ENCODE results near the gene CATSPER4. TPM values are rescaled to one million over a fixed set of nuclear protein-coding genes. Genes with fewer than 3 reads are reported as not detected.

CATSPER4 gene
- total and polyA plus RNA-seq, 2 experiments from 2014 or later, result 0.31 TPM; not detected in 1

DNA sequence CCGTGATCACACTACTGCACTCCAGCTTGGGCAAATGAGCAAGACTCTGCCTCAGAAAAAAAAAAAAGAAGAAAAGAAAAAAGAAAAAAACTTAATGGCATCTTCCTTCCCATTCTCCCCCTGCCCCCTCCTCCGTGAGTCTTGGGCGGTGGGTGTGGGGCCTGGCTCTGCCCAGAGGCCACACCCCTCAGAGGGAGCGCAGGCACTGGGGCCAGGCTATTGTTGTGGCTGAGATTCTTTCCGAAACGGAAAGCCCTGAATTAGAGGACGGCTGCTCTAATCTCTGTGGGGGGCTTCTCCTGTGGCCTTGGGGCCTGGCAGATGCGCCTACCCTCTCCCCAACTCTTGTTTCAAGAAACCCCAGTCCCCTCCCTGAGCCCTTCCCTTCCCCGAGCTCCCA is 35.7 kb upstream of the CATSPER4 start:
- Histone ChIP-seq H3K4me2 (peak overlapping the region; percentile 89), H3K4me3 (peak overlapping the region; percentile 58)
- TF ChIP-seq CREB1 (CRISPR knock-in tag; IDR thresholded peaks at IDR 0.05; ENCODE audit: low read depth), result 0 out of 2 replicates have a peak, but pooled peaks have one; percentile 15
- TF ChIP-seq ZNF114 (CRISPR knock-in tag; IDR thresholded peaks at IDR 0.05), result no peak
- TF ChIP-seq, protein P1, sequence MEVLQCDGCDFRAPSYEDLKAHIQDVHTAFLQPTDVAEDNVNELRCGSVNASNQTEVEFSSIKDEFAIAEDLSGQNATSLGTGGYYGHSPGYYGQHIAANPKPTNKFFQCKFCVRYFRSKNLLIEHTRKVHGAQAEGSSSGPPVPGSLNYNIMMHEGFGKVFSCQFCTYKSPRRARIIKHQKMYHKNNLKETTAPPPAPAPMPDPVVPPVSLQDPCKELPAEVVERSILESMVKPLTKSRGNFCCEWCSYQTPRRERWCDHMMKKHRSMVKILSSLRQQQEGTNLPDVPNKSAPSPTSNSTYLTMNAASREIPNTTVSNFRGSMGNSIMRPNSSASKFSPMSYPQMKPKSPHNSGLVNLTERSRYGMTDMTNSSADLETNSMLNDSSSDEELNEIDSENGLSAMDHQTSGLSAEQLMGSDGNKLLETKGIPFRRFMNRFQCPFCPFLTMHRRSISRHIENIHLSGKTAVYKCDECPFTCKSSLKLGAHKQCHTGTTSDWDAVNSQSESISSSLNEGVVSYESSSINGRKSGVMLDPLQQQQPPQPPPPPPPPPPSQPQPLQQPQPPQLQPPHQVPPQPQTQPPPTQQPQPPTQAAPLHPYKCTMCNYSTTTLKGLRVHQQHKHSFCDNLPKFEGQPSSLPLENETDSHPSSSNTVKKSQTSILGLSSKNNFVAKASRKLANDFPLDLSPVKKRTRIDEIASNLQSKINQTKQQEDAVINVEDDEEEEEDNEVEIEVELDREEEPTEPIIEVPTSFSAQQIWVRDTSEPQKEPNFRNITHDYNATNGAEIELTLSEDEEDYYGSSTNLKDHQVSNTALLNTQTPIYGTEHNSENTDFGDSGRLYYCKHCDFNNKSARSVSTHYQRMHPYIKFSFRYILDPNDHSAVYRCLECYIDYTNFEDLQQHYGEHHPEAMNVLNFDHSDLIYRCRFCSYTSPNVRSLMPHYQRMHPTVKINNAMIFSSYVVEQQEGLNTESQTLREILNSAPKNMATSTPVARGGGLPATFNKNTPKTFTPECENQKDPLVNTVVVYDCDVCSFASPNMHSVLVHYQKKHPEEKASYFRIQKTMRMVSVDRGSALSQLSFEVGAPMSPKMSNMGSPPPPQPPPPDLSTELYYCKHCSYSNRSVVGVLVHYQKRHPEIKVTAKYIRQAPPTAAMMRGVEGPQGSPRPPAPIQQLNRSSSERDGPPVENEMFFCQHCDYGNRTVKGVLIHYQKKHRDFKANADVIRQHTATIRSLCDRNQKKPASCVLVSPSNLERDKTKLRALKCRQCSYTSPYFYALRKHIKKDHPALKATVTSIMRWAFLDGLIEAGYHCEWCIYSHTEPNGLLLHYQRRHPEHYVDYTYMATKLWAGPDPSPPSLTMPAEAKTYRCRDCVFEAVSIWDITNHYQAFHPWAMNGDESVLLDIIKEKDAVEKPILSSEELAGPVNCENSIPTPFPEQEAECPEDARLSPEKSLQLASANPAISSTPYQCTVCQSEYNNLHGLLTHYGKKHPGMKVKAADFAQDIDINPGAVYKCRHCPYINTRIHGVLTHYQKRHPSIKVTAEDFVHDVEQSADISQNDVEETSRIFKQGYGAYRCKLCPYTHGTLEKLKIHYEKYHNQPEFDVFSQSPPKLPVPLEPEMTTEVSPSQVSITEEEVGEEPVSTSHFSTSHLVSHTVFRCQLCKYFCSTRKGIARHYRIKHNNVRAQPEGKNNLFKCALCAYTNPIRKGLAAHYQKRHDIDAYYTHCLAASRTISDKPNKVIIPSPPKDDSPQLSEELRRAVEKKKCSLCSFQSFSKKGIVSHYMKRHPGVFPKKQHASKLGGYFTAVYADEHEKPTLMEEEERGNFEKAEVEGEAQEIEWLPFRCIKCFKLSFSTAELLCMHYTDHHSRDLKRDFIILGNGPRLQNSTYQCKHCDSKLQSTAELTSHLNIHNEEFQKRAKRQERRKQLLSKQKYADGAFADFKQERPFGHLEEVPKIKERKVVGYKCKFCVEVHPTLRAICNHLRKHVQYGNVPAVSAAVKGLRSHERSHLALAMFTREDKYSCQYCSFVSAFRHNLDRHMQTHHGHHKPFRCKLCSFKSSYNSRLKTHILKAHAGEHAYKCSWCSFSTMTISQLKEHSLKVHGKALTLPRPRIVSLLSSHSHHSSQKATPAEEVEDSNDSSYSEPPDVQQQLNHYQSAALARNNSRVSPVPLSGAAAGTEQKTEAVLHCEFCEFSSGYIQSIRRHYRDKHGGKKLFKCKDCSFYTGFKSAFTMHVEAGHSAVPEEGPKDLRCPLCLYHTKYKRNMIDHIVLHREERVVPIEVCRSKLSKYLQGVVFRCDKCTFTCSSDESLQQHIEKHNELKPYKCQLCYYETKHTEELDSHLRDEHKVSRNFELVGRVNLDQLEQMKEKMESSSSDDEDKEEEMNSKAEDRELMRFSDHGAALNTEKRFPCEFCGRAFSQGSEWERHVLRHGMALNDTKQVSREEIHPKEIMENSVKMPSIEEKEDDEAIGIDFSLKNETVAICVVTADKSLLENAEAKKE (CRISPR knock-in tag; IDR thresholded peaks at IDR 0.05), result no peak
- TF ChIP-seq ZNF331 (CRISPR knock-in tag; IDR thresholded peaks at IDR 0.05; ENCODE audit: low read depth), result no peak
- peak; percentile 38; the same call in 1 of the 2 replicates for TF ChIP-seq POLR2AphosphoS5 (IDR thresholded peaks at IDR 0.05; ENCODE audit: low read depth)

More for the DNA sequence above, 35.7 kb upstream of the CATSPER4 start:
- Mint-ChIP-seq H3K4me3 (peak overlapping the region; percentile 76), H3K27me3 (ENCODE audit: insufficient read depth, low read depth, poor library complexity) (peaks cover 70% of the 10 kb centered on the region), H3K27ac (no peak overlapping the region), H3K36me3 (ENCODE audit: low read depth) (no peaks in the 10 kb centered on the region), H3K9me3 (no peaks in the 10 kb centered on the region), H3K4me1 (peaks cover 58% of the 10 kb centered on the region)
- H3K79me2 ChIP-seq (replicated peaks; ENCODE audit: insufficient read depth), result no peaks in the 10 kb centered on the region
- peaks cover 7% of the 10 kb centered on the region; the same call in 1 of the 2 replicates for H3F3A ChIP-seq (replicated peaks; ENCODE audit: low read depth)
- no peak overlapping the region for H2AFZ ChIP-seq
- no peaks in the 10 kb centered on the region for H3K36me3 ChIP-seq (ENCODE audit: insufficient read depth)
- H4K20me1 ChIP-seq (replicated peaks; ENCODE audit: insufficient read depth), result peaks cover 5% of the 10 kb centered on the region; the same call in 1 of the 2 replicates
- DNase-seq (ENCODE audit: low spot score) (peak; percentile 92), ATAC-seq (peak; percentile 86)
- no peaks in the 10 kb centered on the region for H3K9me2 ChIP-seq (ENCODE audit: insufficient read depth)
- peaks cover 98% of the 10 kb centered on the region for H3K27me3 ChIP-seq (ENCODE audit: insufficient read depth)
- H3K27ac ChIP-seq (ENCODE audit: low read depth), result no peak overlapping the region
- peaks cover 38% of the 10 kb centered on the region for H3K4me1 ChIP-seq (ENCODE audit: insufficient read depth)

All from GM23338 (cell line).